H1 (cell line): ENCODE results near the gene UTS2B. TPM values are rescaled to one million over a fixed set of nuclear protein-coding genes. Genes with fewer than 3 reads are reported as not detected.

ENCODE experiments used
- CTCF ChIA-PET: fragments of 300-600 bp; sonication (Branson Sonifier 250); formaldehyde crosslinking; loops from one replicate; lab custom pipeline; 2021; ENCODE audit not compliant: partially characterized antibody; lab: Charles Lee
- POLR2A ChIA-PET: fragments of 300-600 bp; sonication (Branson Sonifier 250); formaldehyde crosslinking; loops from one replicate; lab custom pipeline; 2021; ENCODE audit warnings: inconsistent platforms; ENCODE audit not compliant: partially characterized antibody; lab: Charles Lee
- DNase-seq, 2 experiments: peaks; one replicate each; pipeline versions ENCODE4 v3.0.0 to v3.0.0-alpha.2; 2010 to 2022; ENCODE audit warnings: low spot score in 2 of 2, low read depth in 1 of 2, mixed read lengths in 1 of 2
- FAIRE-seq: peaks from 2 replicates; lab custom pipeline; 2011; peaks lifted over from hg19 to GRCh38; lab: Jason Lieb, UNC
- H2AFZ ChIP-seq: 2 replicates; pipeline ENCODE4 v1.8.1; 2012; ENCODE audit warnings: low read length, inconsistent platforms
- H2AK5ac ChIP-seq: 2 replicates; pipeline ENCODE4 v1.6.1; 2013; ENCODE audit warnings: low read depth, low read length
- H2BK120ac ChIP-seq: replicated peaks from 2 replicates; pipeline ENCODE3; 2013; ENCODE audit warnings: low read depth, low read length, inconsistent platforms
- H2BK12ac ChIP-seq: 2 replicates; pipeline ENCODE4 v1.6.1; 2013; ENCODE audit warnings: low read depth, low read length
- H2BK15ac ChIP-seq: 2 replicates; pipeline ENCODE4 v1.6.1; 2013; ENCODE audit warnings: low read length
- H2BK20ac ChIP-seq: 2 replicates; pipeline ENCODE4 v1.6.1; 2013; ENCODE audit warnings: low read length
- H2BK5ac ChIP-seq: 2 replicates; pipeline ENCODE4 v1.6.1; 2013; ENCODE audit warnings: low read depth, low read length
- H3K14ac ChIP-seq: 2 replicates; pipeline ENCODE4 v1.6.1; 2013; ENCODE audit warnings: inconsistent platforms; ENCODE audit not compliant: insufficient read length
- H3K18ac ChIP-seq: 2 replicates; pipeline ENCODE4 v1.6.1; 2013; ENCODE audit warnings: low read length; ENCODE audit errors: extremely low read depth
- H3K23ac ChIP-seq: 2 replicates; pipeline ENCODE4 v1.6.1; 2013; ENCODE audit warnings: inconsistent platforms; ENCODE audit not compliant: insufficient read length
- H3K23me2 ChIP-seq: 2 replicates; pipeline ENCODE4 v1.6.1; 2013; ENCODE audit warnings: low read depth, low read length
- H3K27ac ChIP-seq: 2 replicates; pipeline ENCODE4 v1.6.1; 2011; ENCODE audit warnings: low read depth, low read length, inconsistent platforms
- H3K27me3 ChIP-seq, 4 experiments: replicated peaks in 1 of 4; 1 replicate in 1 of 4; 2 replicates in 3 of 4; pipeline versions ENCODE4 v1.6.1 to v1.8.1; 2011 to 2013; ENCODE audit warnings: low read length in 3 of 4, mild to moderate bottlenecking in 3 of 4, inconsistent platforms in 2 of 4, mixed read lengths in 2 of 4, moderate library complexity in 1 of 4; ENCODE audit not compliant: control insufficient read depth in 3 of 4, insufficient read depth in 3 of 4; ENCODE audit errors: extremely low read depth in 1 of 4
- H3K36me3 ChIP-seq, 4 experiments: 2 replicates each; pipeline versions ENCODE4 v1.6.1 to v1.8.1; 2011 to 2013; ENCODE audit warnings: mild to moderate bottlenecking in 4 of 4, low read length in 3 of 4, moderate library complexity in 2 of 4, control low read depth in 1 of 4, inconsistent platforms in 1 of 4; ENCODE audit not compliant: insufficient read depth in 4 of 4, control insufficient read depth in 2 of 4
- H3K4ac ChIP-seq: replicated peaks from 2 replicates; pipeline ENCODE3; 2013; ENCODE audit warnings: low read length, low read depth, mixed read lengths, inconsistent platforms; ENCODE audit not compliant: insufficient read length
- H3K4me1 ChIP-seq, 4 experiments: replicated peaks in 1 of 4; 1 replicate in 1 of 4; 2 replicates in 3 of 4; pipeline versions ENCODE4 v1.6.1 to v1.8.1; 2011 to 2013; ENCODE audit warnings: low read length in 3 of 4, inconsistent platforms in 2 of 4, mixed read lengths in 1 of 4; ENCODE audit not compliant: insufficient read depth in 4 of 4, control insufficient read depth in 3 of 4
- H3K4me2 ChIP-seq, 2 experiments: 2 replicates each; pipeline versions ENCODE4 v1.6.1 to v1.8.1; 2011 to 2013; ENCODE audit warnings: low read depth in 2 of 2, low read length in 2 of 2, control low read depth in 1 of 2, inconsistent platforms in 1 of 2, mild to moderate bottlenecking in 1 of 2; ENCODE audit not compliant: insufficient read depth in 1 of 2
- H3K4me3 ChIP-seq, 4 experiments: fragments of 200-600, 300-600 bp in 1 of 4; sonication (generic), shearing (Covaris generic), sonication (Bioruptor Twin) in 1 of 4; 2 replicates each; pipeline versions ENCODE4 v1.5.1 to v1.8.1; 2011 to 2016; ENCODE audit warnings: low read length in 4 of 4, low read depth in 3 of 4, control low read depth in 2 of 4, inconsistent platforms in 2 of 4, mild to moderate bottlenecking in 2 of 4, mixed read lengths in 1 of 4, moderate library complexity in 1 of 4; ENCODE audit not compliant: insufficient read depth in 2 of 4; ENCODE audit errors: extremely low read depth in 1 of 4
- H3K56ac ChIP-seq: replicated peaks from 2 replicates; pipeline ENCODE3; 2013; ENCODE audit warnings: low read depth, mild to moderate bottlenecking, mixed read lengths, low read length, inconsistent platforms; ENCODE audit not compliant: insufficient read length
- H3K79me1 ChIP-seq: 2 replicates; pipeline ENCODE4 v1.6.1; 2013; ENCODE audit warnings: low read depth, low read length, control low read depth
- H3K79me2 ChIP-seq, 2 experiments: 2 replicates each; pipeline versions ENCODE4 v1.6.1 to v1.8.1; 2012 to 2013; ENCODE audit warnings: low read length in 2 of 2, mild to moderate bottlenecking in 2 of 2, inconsistent platforms in 1 of 2; ENCODE audit not compliant: insufficient read depth in 2 of 2, control insufficient read depth in 1 of 2
- H3K9ac ChIP-seq, 4 experiments: replicated peaks in 1 of 4; 1 replicate in 1 of 4; 2 replicates in 3 of 4; pipeline versions ENCODE4 v1.6.1 to v1.8.1; 2011 to 2013; ENCODE audit warnings: low read depth in 3 of 4, low read length in 3 of 4, control low read depth in 2 of 4, mild to moderate bottlenecking in 2 of 4, moderate library complexity in 2 of 4, inconsistent platforms in 1 of 4; ENCODE audit errors: extremely low read depth in 1 of 4
- H3K9me3 ChIP-seq, 2 experiments: 2 replicates each; pipeline versions ENCODE4 v1.6.1 to v1.8.1; 2012 to 2013; ENCODE audit warnings: mild to moderate bottlenecking in 2 of 2, moderate library complexity in 2 of 2, control low read depth in 1 of 2, inconsistent platforms in 1 of 2, low read depth in 1 of 2, low read length in 1 of 2, mixed read lengths in 1 of 2; ENCODE audit not compliant: insufficient read depth in 2 of 2
- H4K20me1 ChIP-seq, 2 experiments: replicated peaks in 1 of 2; 2 replicates each; pipeline versions ENCODE3 to v1.8.1; 2011 to 2013; ENCODE audit warnings: inconsistent platforms in 2 of 2, low read length in 2 of 2, mild to moderate bottlenecking in 1 of 2; ENCODE audit not compliant: insufficient read depth in 2 of 2, control insufficient read depth in 1 of 2
- H4K5ac ChIP-seq: 2 replicates; pipeline ENCODE4 v1.6.1; 2013; ENCODE audit warnings: low read length, low read depth, mixed read lengths, inconsistent platforms; ENCODE audit not compliant: insufficient read length
- H4K8ac ChIP-seq: 2 replicates; pipeline ENCODE4 v1.8.0; 2013; ENCODE audit warnings: mild to moderate bottlenecking, moderate library complexity, low read length, inconsistent platforms; ENCODE audit not compliant: insufficient read depth; ENCODE audit errors: extremely low read depth
- H4K91ac ChIP-seq: replicated peaks from 2 replicates; pipeline ENCODE3; 2013; ENCODE audit warnings: low read length, mixed read lengths, inconsistent platforms; ENCODE audit not compliant: insufficient read length
- EZH2 ChIP-seq: fragments of 200-600 bp; sonication (generic); IDR thresholded peaks from 2 replicates; pipeline ENCODE4 v1.7.1; 2012; ENCODE audit warnings: low read depth, mild to moderate bottlenecking, moderate library complexity, low read length, inconsistent platforms; ENCODE audit not compliant: severe bottlenecking
- FOSL1 ChIP-seq: IDR thresholded peaks from 2 replicates; pipeline ENCODE4 v1.6.1; 2011; ENCODE audit warnings: mild to moderate bottlenecking, low read depth, low read length, moderate library complexity; ENCODE audit not compliant: insufficient read depth
- WGBS, 2 experiments: shearing (Covaris generic) in 1 of 2; methylation state at CpG; one replicate each; pipeline versions ENCODE4 v1.1.6 to v1.1.7; 2013 to 2015; ENCODE audit warnings: low lambda C conversion rate in 2 of 2, mixed read lengths in 2 of 2, inconsistent platforms in 1 of 2, low coverage in 1 of 2, missing lambda C conversion rate in 1 of 2; ENCODE audit not compliant: insufficient replicate concordance in 2 of 2, insufficient coverage in 1 of 2, insufficient read length in 1 of 2; ENCODE audit errors: extremely low coverage in 1 of 2, missing lambda C conversion rate in 1 of 2; 5-methylcytosine and 5-hydroxymethylcytosine counted together
- polyA plus RNA-seq, 7 experiments: library from polyadenylated mRNA; depleted of rRNA in 3 of 7; stranded (reverse) in 5 of 7; unstranded in 2 of 7; fragments of >200 nt in 5 of 7; fragments of 200-250 nt in 2 of 7; gene quantifications; 1 replicate in 5 of 7; 2 replicates in 1 of 7; 4 replicates in 1 of 7; pipeline versions ENCODE4 v1.2.1 to v1.2.3, GENCODE V29; 2011 to 2013; ENCODE audit warnings: missing spikeins in 2 of 7, mixed read lengths in 2 of 7
- total RNA-seq: library from RNA; stranded (reverse); fragmentation: NEBNext Ultra II Directional; extraction: Animal tissue kit (Norgen Biotek cat#: 25700); gene quantifications from 2 replicates; pipeline ENCODE4 v1.2.1, GENCODE V29; 2021
- TF ChIP-seq, protein P1 (sequence below), 3 experiments: IDR thresholded peaks; 1 replicate in 2 of 3; 2 replicates in 1 of 3; pipeline versions ENCODE4 v1.5.1 to v1.6.1; 2011; ENCODE audit warnings: low read length in 3 of 3, mild to moderate bottlenecking in 3 of 3, inconsistent platforms in 2 of 3, low read depth in 1 of 3, moderate library complexity in 1 of 3; ENCODE audit not compliant: insufficient read depth in 1 of 3; ENCODE audit errors: control extremely low read depth in 1 of 3

The UTS2B gene
- total and polyA plus RNA-seq, 2 of the 8 experiments (the other 6 are each of a cell fraction or from before 2014, with no cell fraction given) = not detected

DNA sequence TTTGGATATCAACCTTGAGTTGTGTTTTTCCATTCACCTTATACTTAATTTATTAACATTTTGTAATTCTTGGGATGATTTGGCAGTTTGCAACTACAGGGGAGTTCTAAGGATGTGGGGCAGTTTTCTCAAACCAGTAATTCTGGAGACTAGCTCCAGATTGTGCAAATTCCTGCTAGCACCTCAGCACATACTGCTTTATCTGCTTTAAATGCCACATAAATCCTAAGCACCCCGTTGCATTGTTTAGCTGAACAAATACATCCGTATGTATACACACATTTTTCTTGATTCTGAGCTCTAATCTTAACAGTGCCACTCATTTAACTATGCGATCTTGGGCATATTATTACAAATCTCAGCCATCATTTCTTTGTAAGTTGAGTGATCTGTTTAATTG, 16.9 kb upstream of the UTS2B start:
- Histone ChIP-seq H2BK120ac (no peak overlapping the region), H4K8ac (no peak overlapping the region), H3K9me3 (no peaks in the 10 kb centered on the region), H3K4me1 (no peaks in the 10 kb centered on the region), H4K91ac (no peak overlapping the region), H2AK5ac (no peak overlapping the region), H2BK20ac (no peak overlapping the region), H2BK5ac (no peak overlapping the region), H3K18ac (no peak overlapping the region), H4K20me1 (peaks cover 0 to 1% of the 10 kb centered on the region in 2 experiments), H3K23ac (no peak overlapping the region), H3K23me2 (no peaks in the 10 kb centered on the region), H3K36me3 (no peaks in the 10 kb centered on the region), H3K79me1 (no peaks in the 10 kb centered on the region), H2BK12ac (no peak overlapping the region), H4K5ac (no peak overlapping the region), H3K56ac (no peak overlapping the region), H3K14ac (no peak overlapping the region), H3K4ac (no peak overlapping the region), H2BK15ac (no peak overlapping the region), H2AFZ (no peak overlapping the region), H3K9ac (no peak overlapping the region), H3K4me3 (no peak overlapping the region), H3K4me2 (no peak overlapping the region), H3K79me2 (peaks cover 0 to 17% of the 10 kb centered on the region in 2 experiments; a peak in 2 of 4 replicates), H3K27ac (no peak overlapping the region), H3K27me3 (no peaks in the 10 kb centered on the region)
- no CpG with 5 or more reads among the region's 3 CpGs for WGBS, 2 experiments
- FAIRE-seq = no peak
- TF ChIP-seq EZH2 (no peak), FOSL1 (no peak)
- TF ChIP-seq, protein P1, sequence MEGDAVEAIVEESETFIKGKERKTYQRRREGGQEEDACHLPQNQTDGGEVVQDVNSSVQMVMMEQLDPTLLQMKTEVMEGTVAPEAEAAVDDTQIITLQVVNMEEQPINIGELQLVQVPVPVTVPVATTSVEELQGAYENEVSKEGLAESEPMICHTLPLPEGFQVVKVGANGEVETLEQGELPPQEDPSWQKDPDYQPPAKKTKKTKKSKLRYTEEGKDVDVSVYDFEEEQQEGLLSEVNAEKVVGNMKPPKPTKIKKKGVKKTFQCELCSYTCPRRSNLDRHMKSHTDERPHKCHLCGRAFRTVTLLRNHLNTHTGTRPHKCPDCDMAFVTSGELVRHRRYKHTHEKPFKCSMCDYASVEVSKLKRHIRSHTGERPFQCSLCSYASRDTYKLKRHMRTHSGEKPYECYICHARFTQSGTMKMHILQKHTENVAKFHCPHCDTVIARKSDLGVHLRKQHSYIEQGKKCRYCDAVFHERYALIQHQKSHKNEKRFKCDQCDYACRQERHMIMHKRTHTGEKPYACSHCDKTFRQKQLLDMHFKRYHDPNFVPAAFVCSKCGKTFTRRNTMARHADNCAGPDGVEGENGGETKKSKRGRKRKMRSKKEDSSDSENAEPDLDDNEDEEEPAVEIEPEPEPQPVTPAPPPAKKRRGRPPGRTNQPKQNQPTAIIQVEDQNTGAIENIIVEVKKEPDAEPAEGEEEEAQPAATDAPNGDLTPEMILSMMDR (IDR thresholded peaks at IDR 0.05; ENCODE audit: control extremely low read depth in 1 of 3, insufficient read depth in 1 of 3, low read depth in 1 of 3, low read length in 3 of 3) = no peak
- ChIA-PET CTCF (interaction anchor here (1.5 kb wide), 1 partner anchor 8 kb away, joined by 7 read pairs; no protein-coding TSS in a partner anchor), POLR2A (no interaction called here)
- DNase-seq = no peak
